ENCODE measurements around the gene SUFU.

SUFU gene

DNA sequence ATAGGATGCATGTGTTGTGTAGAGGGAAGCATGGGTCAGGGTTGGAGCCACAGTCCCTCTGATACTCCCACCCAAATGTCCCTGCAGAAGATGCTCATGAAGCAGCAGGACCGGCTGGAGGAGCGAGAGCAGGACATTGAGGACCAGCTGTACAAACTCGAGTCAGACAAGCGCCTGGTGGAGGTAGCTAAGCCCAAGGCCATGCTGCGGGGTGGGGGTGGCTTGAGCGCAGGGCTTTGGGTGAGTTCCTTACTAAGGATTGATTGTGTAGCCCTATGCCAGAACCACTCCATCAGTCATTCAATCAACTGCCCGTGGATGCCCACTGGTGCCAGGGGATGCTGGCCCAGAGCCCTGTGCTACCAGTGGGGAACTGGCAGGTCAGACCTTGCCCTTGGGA, 150.8 kb downstream of the SUFU start:
- no peaks in the 10 kb centered on the region for H3K27me3 Mint-ChIP-seq (ENCODE audit: low read depth)
- TF ChIP-seq, protein P1, sequence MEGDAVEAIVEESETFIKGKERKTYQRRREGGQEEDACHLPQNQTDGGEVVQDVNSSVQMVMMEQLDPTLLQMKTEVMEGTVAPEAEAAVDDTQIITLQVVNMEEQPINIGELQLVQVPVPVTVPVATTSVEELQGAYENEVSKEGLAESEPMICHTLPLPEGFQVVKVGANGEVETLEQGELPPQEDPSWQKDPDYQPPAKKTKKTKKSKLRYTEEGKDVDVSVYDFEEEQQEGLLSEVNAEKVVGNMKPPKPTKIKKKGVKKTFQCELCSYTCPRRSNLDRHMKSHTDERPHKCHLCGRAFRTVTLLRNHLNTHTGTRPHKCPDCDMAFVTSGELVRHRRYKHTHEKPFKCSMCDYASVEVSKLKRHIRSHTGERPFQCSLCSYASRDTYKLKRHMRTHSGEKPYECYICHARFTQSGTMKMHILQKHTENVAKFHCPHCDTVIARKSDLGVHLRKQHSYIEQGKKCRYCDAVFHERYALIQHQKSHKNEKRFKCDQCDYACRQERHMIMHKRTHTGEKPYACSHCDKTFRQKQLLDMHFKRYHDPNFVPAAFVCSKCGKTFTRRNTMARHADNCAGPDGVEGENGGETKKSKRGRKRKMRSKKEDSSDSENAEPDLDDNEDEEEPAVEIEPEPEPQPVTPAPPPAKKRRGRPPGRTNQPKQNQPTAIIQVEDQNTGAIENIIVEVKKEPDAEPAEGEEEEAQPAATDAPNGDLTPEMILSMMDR (IDR thresholded peaks at IDR 0.05; ENCODE audit: unreplicated experiment in 3 of 3): no peak
- peaks cover 36% of the 10 kb centered on the region for H3K4me1 Mint-ChIP-seq
- H3K27ac Mint-ChIP-seq: no peak overlapping the region
- H3K4me3 Mint-ChIP-seq: no peak overlapping the region
- no peaks in the 10 kb centered on the region for H3K9me3 Mint-ChIP-seq
- peaks cover 41% of the 10 kb centered on the region for H3K36me3 Mint-ChIP-seq (ENCODE audit: low read depth)

DNA sequence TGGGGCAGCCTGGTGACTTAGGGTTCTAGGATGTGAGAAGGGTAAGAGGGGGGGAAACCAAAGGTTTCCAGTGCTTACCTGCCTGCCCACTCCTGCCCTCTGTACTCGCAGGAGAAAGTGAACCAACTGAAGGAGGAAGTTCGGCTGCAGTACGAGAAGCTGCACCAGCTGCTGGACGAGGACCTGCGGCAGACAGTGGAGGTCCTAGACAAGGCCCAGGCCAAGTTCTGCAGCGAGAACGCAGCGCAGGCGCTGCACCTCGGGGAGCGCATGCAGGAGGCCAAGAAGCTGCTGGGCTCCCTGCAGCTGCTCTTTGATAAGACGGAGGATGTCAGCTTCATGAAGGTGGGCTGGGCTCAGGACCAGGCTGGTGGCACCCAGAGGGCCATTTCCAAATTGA, 151.2 kb downstream of the SUFU start:
- no peak overlapping the region for H3K4me3 Mint-ChIP-seq
- peaks cover 41% of the 10 kb centered on the region for H3K36me3 Mint-ChIP-seq (ENCODE audit: low read depth)
- H3K9me3 Mint-ChIP-seq: no peaks in the 10 kb centered on the region
- TF ChIP-seq, protein P1 (IDR thresholded peaks at IDR 0.05; ENCODE audit: unreplicated experiment in 3 of 3): no peak
- H3K27ac Mint-ChIP-seq: no peak overlapping the region
- H3K4me1 Mint-ChIP-seq: peaks cover 34% of the 10 kb centered on the region
- H3K27me3 Mint-ChIP-seq (ENCODE audit: low read depth): no peaks in the 10 kb centered on the region

DNA sequence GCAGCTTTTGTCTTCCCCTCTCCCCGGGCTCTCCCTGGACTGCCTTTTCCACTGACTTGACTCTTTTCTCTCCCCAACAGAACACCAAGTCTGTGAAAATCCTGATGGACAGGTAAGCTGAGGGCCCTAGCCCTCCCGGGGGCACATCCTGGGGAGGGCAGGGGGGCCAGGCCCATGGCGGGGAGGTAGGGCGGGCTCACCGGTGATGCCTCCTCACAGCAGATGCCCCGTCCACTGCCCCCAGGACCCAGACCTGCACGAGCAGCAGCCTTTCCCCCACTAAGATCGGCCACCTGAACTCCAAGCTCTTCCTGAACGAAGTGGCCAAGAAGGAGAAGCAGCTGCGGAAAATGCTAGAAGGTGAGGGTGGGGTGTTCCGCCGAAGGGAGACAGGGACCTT, 152.3 kb downstream of the SUFU start:
- Mint-ChIP-seq H3K9me3 (no peaks in the 10 kb centered on the region), H3K36me3 (ENCODE audit: low read depth) (peaks cover 41% of the 10 kb centered on the region), H3K27ac (no peak overlapping the region)

DNA sequence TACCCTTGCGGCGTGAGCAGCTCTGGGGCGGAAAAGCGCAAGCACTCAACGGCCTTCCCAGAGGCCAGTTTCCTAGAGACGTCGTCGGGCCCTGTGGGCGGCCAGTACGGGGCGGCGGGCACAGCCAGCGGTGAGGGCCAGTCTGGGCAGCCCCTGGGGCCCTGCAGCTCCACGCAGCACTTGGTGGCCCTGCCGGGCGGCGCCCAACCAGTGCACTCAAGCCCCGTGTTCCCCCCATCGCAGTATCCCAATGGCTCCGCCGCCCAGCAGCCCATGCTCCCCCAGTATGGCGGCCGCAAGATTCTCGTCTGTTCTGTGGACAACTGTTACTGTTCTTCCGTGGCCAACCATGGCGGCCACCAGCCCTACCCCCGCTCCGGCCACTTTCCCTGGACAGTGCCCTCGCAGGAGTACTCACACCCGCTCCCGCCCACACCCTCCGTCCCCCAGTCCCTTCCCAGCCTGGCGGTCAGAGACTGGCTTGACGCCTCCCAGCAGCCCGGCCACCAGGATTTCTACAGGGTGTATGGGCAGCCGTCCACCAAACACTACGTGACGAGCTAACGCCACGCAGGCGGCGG, 153.1 kb downstream of the SUFU start:
- peaks cover 33% of the 10 kb centered on the region for H3K4me1 Mint-ChIP-seq
- H3K36me3 Mint-ChIP-seq (ENCODE audit: low read depth): peaks cover 41% of the 10 kb centered on the region
- peak overlapping the region; percentile 40 to 73 (median 57) for H3K27ac Mint-ChIP-seq
- H3K9me3 Mint-ChIP-seq: no peaks in the 10 kb centered on the region
- no peaks in the 10 kb centered on the region for H3K27me3 Mint-ChIP-seq (ENCODE audit: low read depth)
- H3K4me3 Mint-ChIP-seq: no peak overlapping the region
- TF ChIP-seq, protein P1 (IDR thresholded peaks at IDR 0.05; ENCODE audit: unreplicated experiment in 3 of 3): no peak

More for the DNA sequence above, 152.3 kb downstream of the SUFU start:
- TF ChIP-seq, protein P1 (IDR thresholded peaks at IDR 0.05; ENCODE audit: unreplicated experiment in 3 of 3): no peak
- Mint-ChIP-seq H3K4me1 (peaks cover 29% of the 10 kb centered on the region), H3K27me3 (ENCODE audit: low read depth) (no peaks in the 10 kb centered on the region), H3K4me3 (no peak overlapping the region)

DNA sequence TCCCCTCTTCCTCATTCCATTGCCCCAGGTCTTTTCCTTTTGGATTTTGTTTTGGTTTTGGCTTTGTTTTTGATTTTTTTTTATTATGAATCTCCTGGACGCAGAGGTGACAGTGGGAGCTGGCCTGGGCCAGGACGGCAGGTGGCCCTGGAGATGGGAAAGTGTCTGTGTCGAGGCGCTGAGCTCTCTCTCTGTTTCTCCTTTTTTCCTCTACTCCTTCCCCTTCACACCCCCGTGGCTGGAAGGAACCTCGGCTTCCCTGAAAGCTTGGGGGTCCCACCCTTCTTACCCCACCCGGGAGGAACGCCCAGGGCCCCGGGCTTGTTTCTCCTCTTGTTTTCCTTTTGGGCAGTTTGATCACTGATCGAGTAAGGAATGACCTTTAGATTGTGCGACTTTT, 153.7 kb downstream of the SUFU start:
- Mint-ChIP-seq H3K27me3 (ENCODE audit: low read depth) (no peaks in the 10 kb centered on the region), H3K4me1 (peaks cover 30% of the 10 kb centered on the region), H3K4me3 (no peak overlapping the region), H3K36me3 (ENCODE audit: low read depth) (peaks cover 37% of the 10 kb centered on the region), H3K9me3 (no peaks in the 10 kb centered on the region), H3K27ac (peak overlapping the region; percentile 40 to 73 (median 57))
- TF ChIP-seq, protein P1 (IDR thresholded peaks at IDR 0.05; ENCODE audit: unreplicated experiment in 3 of 3): no peak

All from nephron (organoid).